ENCODE results near the gene OGFOD1.

The OGFOD1 gene

GRCh38 chr16:56450986-56451752 is at the start of gene OGFOD1, which contains the start of gene NUDT21:
TSS of gene OGFOD1 (plus strand) at chr16:56451554. CDS start at chr16:56451613, 59 bp downstream.
TSS of gene NUDT21 (minus strand) at chr16:56451332. CDS start at chr16:56451202, 130 bp downstream.
- peak; percentile 96 for DNase-seq (ENCODE audit: low spot score)

GRCh38 chr16:56405977-56406672 is 45.2 kb upstream of the OGFOD1 start:
- DNase-seq (ENCODE audit: low spot score) = no peak

- DNase-seq (ENCODE audit: low spot score) = no peak
These were observed 42.8 kb upstream of the OGFOD1 start for GRCh38 chr16:56408379-56409098.

- DNase-seq (ENCODE audit: low spot score) = no peak
These were observed 42.2 kb upstream of the OGFOD1 start for GRCh38 chr16:56409195-56409594.

GRCh38 chr16:56411123-56411522 is 40.2 kb upstream of the OGFOD1 start:
- DNase-seq (ENCODE audit: low spot score) = no peak

- no peak for DNase-seq (ENCODE audit: low spot score)
These were observed 39.7 kb upstream of the OGFOD1 start for GRCh38 chr16:56411624-56412023.

- DNase-seq (ENCODE audit: low spot score) = no peak
These were observed 38.0 kb upstream of the OGFOD1 start for GRCh38 chr16:56413381-56413780.

- DNase-seq (ENCODE audit: low spot score) = no peak
These were observed 37.0 kb upstream of the OGFOD1 start for GRCh38 chr16:56414366-56414765.

- DNase-seq (ENCODE audit: low spot score) = no peak
These were observed 35.5 kb upstream of the OGFOD1 start for GRCh38 chr16:56415875-56416274.

- no peak for DNase-seq (ENCODE audit: low spot score)
These were observed 34.2 kb upstream of the OGFOD1 start for GRCh38 chr16:56417138-56417537.

- DNase-seq (ENCODE audit: low spot score) = no peak
These were observed 31.4 kb upstream of the OGFOD1 start for GRCh38 chr16:56419740-56420548.

- no peak for DNase-seq (ENCODE audit: low spot score)
These were observed 30.7 kb upstream of the OGFOD1 start for GRCh38 chr16:56420613-56421012.

- no peak for DNase-seq (ENCODE audit: low spot score)
These were observed 30.0 kb upstream of the OGFOD1 start for GRCh38 chr16:56421313-56421712.

GRCh38 chr16:56421976-56422669 is 29.2 kb upstream of the OGFOD1 start:
- no peak for DNase-seq (ENCODE audit: low spot score)

- DNase-seq (ENCODE audit: low spot score) = no peak
These were observed 28.4 kb upstream of the OGFOD1 start for GRCh38 chr16:56422896-56423441.

- peak; percentile 53 for DNase-seq (ENCODE audit: low spot score)
These were observed 27.6 kb upstream of the OGFOD1 start for GRCh38 chr16:56423584-56424403.

GRCh38 chr16:56424404-56424764 is 27.0 kb upstream of the OGFOD1 start:
- DNase-seq (ENCODE audit: low spot score) = no peak

GRCh38 chr16:56424791-56425438 is 26.4 kb upstream of the OGFOD1 start:
- peak; percentile 53 for DNase-seq (ENCODE audit: low spot score)

- peak; percentile 83 for DNase-seq (ENCODE audit: low spot score)
These were observed 25.9 kb upstream of the OGFOD1 start, which contains the start of gene AMFR for GRCh38 chr16:56425439-56425832. TSS of gene AMFR (minus strand) at chr16:56425545. CDS start at chr16:56425327, 218 bp downstream.
